GM12878 (cell line): ENCODE results near the gene ZBTB24. TPM values are rescaled to one million over a fixed set of nuclear protein-coding genes. Genes with fewer than 3 reads are reported as not detected.

ENCODE experiments used
- ATAC-seq: fragments of 200-7000 bp; cut with Tn5 transposase; 3 replicates; pipeline ENCODE4 v1.9.1; 2020; ENCODE audit warnings: mild to moderate bottlenecking, moderate library complexity
- BruUV-seq: library from RNA; stranded (reverse); fragments of 400-500 nt; replicated peaks from 2 replicates; lab custom pipeline; 2021; lab: Mats Ljungman, UMichigan
- CTCF ChIA-PET: fragments of 300-600 bp; sonication (Branson Sonifier 250); formaldehyde crosslinking; extraction: SDS; loops from one replicate; lab custom pipeline; 2021; ENCODE audit warnings: inconsistent platforms; lab: Yijun Ruan, JAX
- POLR2A ChIA-PET: fragments of 350-600 bp; formaldehyde crosslinking; extraction: SDS; loops from one replicate; lab custom pipeline; 2021; ENCODE audit warnings: inconsistent platforms; lab: Charles Lee
- RAD21 ChIA-PET: fragments of 300-600 bp; sonication (Branson Sonifier 250); formaldehyde crosslinking; loops from one replicate; lab custom pipeline; 2023; ENCODE audit warnings: antibody characterized with exemption; ENCODE audit not compliant: unreplicated experiment; lab: Charles Lee
- SMC1A ChIA-PET: fragments of 300-600 bp; sonication (Branson Sonifier 250); formaldehyde crosslinking; loops from one replicate; lab custom pipeline; 2023; ENCODE audit not compliant: unreplicated experiment, uncharacterized antibody; lab: Charles Lee
- DNase-seq: peaks from one replicate; pipeline ENCODE4 v3.0.0-alpha.2; 2011; ENCODE audit warnings: low read depth, low spot score
- FAIRE-seq: peaks from 3 replicates; lab custom pipeline; 2011; peaks lifted over from hg19 to GRCh38; lab: Jason Lieb, UNC
- H2AFZ ChIP-seq: 2 replicates; pipeline ENCODE4 v1.6.0; 2011; ENCODE audit warnings: low read depth, low read length, control low read depth; ENCODE audit not compliant: control insufficient read depth
- H3K27ac ChIP-seq: 2 replicates; pipeline ENCODE4 v1.5.1; 2011; ENCODE audit warnings: control low read depth; ENCODE audit not compliant: control insufficient read depth, insufficient read depth
- H3K27me3 ChIP-seq, 2 experiments: replicated peaks in 1 of 2; 2 replicates each; pipeline versions ENCODE4 v1.6.0 to v1.6.1; 2011; ENCODE audit warnings: low read length in 1 of 2; ENCODE audit not compliant: control insufficient read depth in 2 of 2, insufficient read depth in 2 of 2
- H3K36me3 ChIP-seq, 2 experiments: 2 replicates each; pipeline ENCODE4 v1.5.1; 2011; ENCODE audit warnings: low read length in 1 of 2; ENCODE audit not compliant: control insufficient read depth in 2 of 2, insufficient read depth in 2 of 2
- H3K4me1 ChIP-seq: 2 replicates; pipeline ENCODE4 v1.6.1; 2011; ENCODE audit warnings: mild to moderate bottlenecking, low read length, moderate library complexity, mixed read lengths; ENCODE audit not compliant: control insufficient read depth, insufficient read depth
- H3K4me2 ChIP-seq: 2 replicates; pipeline ENCODE4 v1.6.0; 2011; ENCODE audit warnings: control low read depth; ENCODE audit not compliant: control insufficient read depth, insufficient read depth
- H3K4me3 ChIP-seq: fragments of 200-600 bp; sonication (generic); 2 replicates; pipeline ENCODE4 v1.5.1; 2016
- H3K79me2 ChIP-seq: 2 replicates; pipeline ENCODE4 v1.6.0; 2011; ENCODE audit warnings: low read length; ENCODE audit not compliant: control insufficient read depth, insufficient read depth
- H3K9ac ChIP-seq: 2 replicates; pipeline ENCODE4 v1.8.0; 2011; ENCODE audit warnings: low read length, control low read depth, mixed read lengths; ENCODE audit not compliant: control insufficient read depth, insufficient read depth
- H3K9me3 ChIP-seq: replicated peaks from 3 replicates; pipeline ENCODE4 v1.5.1; 2011; ENCODE audit warnings: mild to moderate bottlenecking, low read length; ENCODE audit not compliant: control insufficient read depth, insufficient read depth
- H4K20me1 ChIP-seq: 2 replicates; pipeline ENCODE4 v1.6.0; 2011; ENCODE audit not compliant: control insufficient read depth, insufficient read depth
- CTCF ChIP-seq, 3 experiments: IDR thresholded peaks in 2 of 3; conservative IDR thresholded peaks in 1 of 3; 2 replicates each; pipeline ENCODE4 v1.5.1; 2011; ENCODE audit warnings: low read depth in 3 of 3, low read length in 3 of 3, mild to moderate bottlenecking in 3 of 3, control low read depth in 2 of 3, moderate library complexity in 2 of 3, inconsistent platforms in 1 of 3, mixed read lengths in 1 of 3; ENCODE audit not compliant: control insufficient read depth in 2 of 3, insufficient read depth in 1 of 3; ENCODE audit errors: extremely low read depth in 1 of 3
- MEF2A ChIP-seq: IDR thresholded peaks from 2 replicates; pipeline ENCODE4 v1.6.1; 2011; ENCODE audit warnings: low read depth, mild to moderate bottlenecking, low read length, moderate library complexity; ENCODE audit not compliant: insufficient read depth
- POLR2A ChIP-seq: IDR thresholded peaks from 2 replicates; pipeline ENCODE4 v1.6.1; 2011; ENCODE audit warnings: low read depth, mild to moderate bottlenecking, low read length
- SIX5 ChIP-seq: IDR thresholded peaks from 2 replicates; pipeline ENCODE4 v1.6.1; 2011; ENCODE audit warnings: mild to moderate bottlenecking, low read depth, low read length, moderate library complexity; ENCODE audit not compliant: severe bottlenecking
- SMAD1 ChIP-seq: fragments of 450-650 bp; IDR thresholded peaks from 2 replicates; pipeline ENCODE4 v1.6.1; 2018; ENCODE audit warnings: mild to moderate bottlenecking, low read depth; ENCODE audit not compliant: partially characterized antibody
- WGBS: methylation state at CpG from one replicate; pipeline ENCODE4 v1.1.6; 2016; ENCODE audit warnings: low lambda C conversion rate; ENCODE audit not compliant: insufficient replicate concordance, insufficient coverage; ENCODE audit errors: missing lambda C conversion rate; 5-methylcytosine and 5-hydroxymethylcytosine counted together
- in situ Hi-C: fragments of 300-500 bp; cut with MboI; formaldehyde crosslinking; loops from 9 replicates; pipeline ENCODE4 v1.14.3; 2018; ENCODE audit warnings: mixed read lengths
- intact Hi-C: fragments of 100-400 bp; cut with micrococcal nuclease; formaldehyde crosslinking; loops from one replicate; pipeline ENCODE4 v1.14.2; 2022; ENCODE audit not compliant: unreplicated experiment
- polyA plus RNA-seq, 11 experiments: library from polyadenylated mRNA; depleted of rRNA in 4 of 11; unstranded in 6 of 11; stranded (reverse) in 5 of 11; fragments of >200 nt; fragmentation: Nextera tagmentation in 4 of 11; fragmentation: Illumina TruSeq in 1 of 11; extraction: Ambion mirVana in 4 of 11; extraction: Trizol in 1 of 11; gene quantifications; 1 replicate in 1 of 11; 2 replicates in 10 of 11; pipeline versions ENCODE4 v1.2.1 to v1.2.3, GENCODE V29; 2011 to 2016; ENCODE audit warnings: inconsistent platforms in 2 of 11, missing spikeins in 2 of 11, low read depth in 1 of 11
- total RNA-seq, 4 experiments: library from RNA; depleted of rRNA in 3 of 4; stranded (reverse); fragments of >200 nt in 3 of 4; fragmentation: Illumina TruSeq in 1 of 4; extraction: Trizol in 1 of 4; gene quantifications; 2 replicates each; pipeline versions ENCODE4 v1.2.1 to v1.2.3, GENCODE V29; 2013 to 2021

The ZBTB24 gene
- total and polyA plus RNA-seq, 10 of the 15 experiments (the other 5 are each of a cell fraction or from before 2014, with no cell fraction given) = 2.9 to 17.7 (median 8.5) TPM

- H3K4me3 ChIP-seq = no peak overlapping the region
- BruUV-seq = no TSS peak
- H2AFZ ChIP-seq = no peak overlapping the region
- TF ChIP-seq SIX5 = no peak
- no peak for TF ChIP-seq CTCF (IDR thresholded peaks at IDR 0.05 in 2 of 3, conservative IDR thresholded peaks at IDR 0.05 in 1 of 3; ENCODE audit: control insufficient read depth in 2 of 3, extremely low read depth in 1 of 3, insufficient read depth in 1 of 3, low read depth in 3 of 3, low read length in 3 of 3)
- TF ChIP-seq POLR2A = 0 out of 2 replicates have a peak, but pooled peaks have one; percentile 38
- TF ChIP-seq SMAD1 = no peak
- no peak for TF ChIP-seq MEF2A
- no peak overlapping the region for H3K27ac ChIP-seq
- intact Hi-C loops = no loop called here
- ATAC-seq (no peak), DNase-seq (no peak), FAIRE-seq (no peak)
- peaks cover 11 to 19% of the 10 kb centered on the region in 2 experiments for H3K36me3 ChIP-seq
- ChIA-PET SMC1A (interaction anchor here (1.2 to 4.7 kb wide), 6 partner anchors 11 to 250 kb away, joined by 3 to 34 read pairs (median 6); partner anchors contain the start of genes MICAL1 and ZBTB24), POLR2A (interaction anchor here (1.2 to 5.5 kb wide), 3 partner anchors 11 to 61 kb away, joined by 3 to 74 read pairs (median 17); partner anchors contain the start of genes CD164 and MICAL1), RAD21 (interaction anchor here (0.7 to 4.4 kb wide), 3 partner anchors 15 to 255 kb away, joined by 3 to 34 read pairs (median 3); partner anchors contain the start of gene ZBTB24), CTCF (interaction anchor here (1.6 to 4.8 kb wide), 5 partner anchors 10 to 37 kb away, joined by 6 to 30 read pairs (median 19); partner anchors contain the start of genes MICAL1 and ZBTB24)
- H3K4me2 ChIP-seq = no peak overlapping the region
- 88% methylated on average over 9 of the region's 10 CpGs for WGBS
- H4K20me1 ChIP-seq = no peaks in the 10 kb centered on the region
- in situ Hi-C loops = no loop called here
- H3K9me3 ChIP-seq = no peaks in the 10 kb centered on the region
- H3K9ac ChIP-seq = no peak overlapping the region
- no peaks in the 10 kb centered on the region for H3K27me3 ChIP-seq
- H3K4me1 ChIP-seq = peaks cover 12% of the 10 kb centered on the region
- peaks cover 7% of the 10 kb centered on the region for H3K79me2 ChIP-seq
These were observed 39.5 kb downstream of the ZBTB24 start for GRCh38 chr6:109443425-109443950.
